Neural cell (in vitro differentiated cells): ENCODE measurements around the gene RPS6KA5. TPM values are rescaled to one million over a fixed set of nuclear protein-coding genes. Genes with fewer than 3 reads are reported as not detected.

Experiments used
- H2AFZ ChIP-seq: fragments of 200-600, 300-800 bp; sonication (generic), shearing (Covaris generic); 2 replicates; pipeline ENCODE4 v1.6.0; 2014; ENCODE audit warnings: low read depth, mild to moderate bottlenecking, antibody characterized with exemption, low read length, moderate library complexity
- H3F3A ChIP-seq: fragments of 200-600 bp; shearing (Covaris generic); 2 replicates; pipeline ENCODE4 v1.6.1; 2016; ENCODE audit warnings: mild to moderate bottlenecking, moderate library complexity, mixed read lengths, antibody characterized with exemption, low read length; ENCODE audit not compliant: insufficient read depth, poor library complexity, severe bottlenecking
- H3K27ac ChIP-seq: fragments of 200-600, 300-800 bp; sonication (generic), shearing (Covaris generic); 2 replicates; pipeline ENCODE4 v1.5.1; 2014; ENCODE audit warnings: mild to moderate bottlenecking, low read length, moderate library complexity
- H3K27me3 ChIP-seq: fragments of 300-800, 200-600 bp; sonication (generic), shearing (Covaris generic); 2 replicates; pipeline ENCODE4 v1.6.0; 2014; ENCODE audit warnings: mild to moderate bottlenecking, low read depth, low read length, moderate library complexity; ENCODE audit not compliant: insufficient read depth
- H3K36me3 ChIP-seq: fragments of 300-800, 200-600 bp; sonication (generic), shearing (Covaris generic); 2 replicates; pipeline ENCODE4 v1.5.1; 2014; ENCODE audit warnings: mild to moderate bottlenecking, antibody characterized with exemption, low read length, moderate library complexity; ENCODE audit not compliant: insufficient read depth
- H3K4me2 ChIP-seq: fragments of 300-800, 200-600 bp; sonication (generic), shearing (Covaris generic); 2 replicates; pipeline ENCODE4 v1.6.0; 2014; ENCODE audit warnings: mild to moderate bottlenecking, low read length
- H3K4me3 ChIP-seq: fragments of 300-800, 200-600 bp; sonication (generic), shearing (Covaris generic); 2 replicates; pipeline ENCODE4 v1.5.1; 2014; ENCODE audit warnings: mild to moderate bottlenecking, low read length, moderate library complexity
- H3K79me2 ChIP-seq: fragments of 200-600 bp; shearing (Covaris generic); replicated peaks from 2 replicates; pipeline ENCODE4 v1.6.0; 2014; ENCODE audit warnings: mild to moderate bottlenecking, low read length, moderate library complexity; ENCODE audit not compliant: insufficient read depth
- H3K9ac ChIP-seq: fragments of 300-800, 200-600 bp; sonication (generic), shearing (Covaris generic); 2 replicates; pipeline ENCODE4 v1.6.1; 2016; ENCODE audit warnings: mild to moderate bottlenecking, low read length, mixed read lengths
- H3K9me2 ChIP-seq: fragments of 200-600 bp; shearing (Covaris generic); 2 replicates; pipeline ENCODE4 v1.6.1; 2016; ENCODE audit warnings: mild to moderate bottlenecking, low read length, mixed read lengths; ENCODE audit not compliant: insufficient read depth
- H3K9me3 ChIP-seq: fragments of 200-600, 300-800 bp; sonication (generic), shearing (Covaris generic); 2 replicates; pipeline ENCODE4 v1.6.1; 2016; ENCODE audit warnings: mild to moderate bottlenecking, mixed run types, low read length, moderate library complexity, mixed read lengths
- H4K20me1 ChIP-seq: fragments of 200-600 bp; shearing (Covaris generic); 2 replicates; pipeline ENCODE4 v1.6.1; 2016; ENCODE audit warnings: mild to moderate bottlenecking, mixed run types; ENCODE audit not compliant: insufficient read depth
- CTCF ChIP-seq: fragments of 450-650 bp; IDR thresholded peaks from 2 replicates; pipeline ENCODE4 v1.5.1; 2014; ENCODE audit warnings: antibody characterized with exemption, mild to moderate bottlenecking, moderate library complexity; ENCODE audit not compliant: poor library complexity, severe bottlenecking
- EP300 ChIP-seq: fragments of 450-650 bp; conservative IDR thresholded peaks from 2 replicates; pipeline ENCODE4 v1.6.1; 2014; ENCODE audit warnings: antibody characterized with exemption, mild to moderate bottlenecking, moderate library complexity; ENCODE audit not compliant: poor library complexity, severe bottlenecking
- EZH2 ChIP-seq: fragments of 200-600, 300-800 bp; shearing (Covaris generic), sonication (generic); IDR thresholded peaks from 2 replicates; pipeline ENCODE4 v1.6.1; 2014; ENCODE audit warnings: antibody characterized with exemption, low read length, borderline replicate concordance, mild to moderate bottlenecking; ENCODE audit not compliant: insufficient read depth, poor library complexity, severe bottlenecking
- MXI1 ChIP-seq: fragments of 450-650 bp; conservative IDR thresholded peaks from 2 replicates; pipeline ENCODE4 v1.6.1; 2014; ENCODE audit warnings: antibody characterized with exemption, mild to moderate bottlenecking; ENCODE audit not compliant: poor library complexity, severe bottlenecking
- POLR2AphosphoS5 ChIP-seq: IDR thresholded peaks from 2 replicates; pipeline ENCODE4 v1.6.1; 2012
- RAD21 ChIP-seq: fragments of 450-650 bp; conservative IDR thresholded peaks from 2 replicates; pipeline ENCODE4 v1.6.1; 2014; ENCODE audit warnings: antibody characterized with exemption, mild to moderate bottlenecking, moderate library complexity
- REST ChIP-seq: IDR thresholded peaks from 2 replicates; pipeline ENCODE4 v1.6.1; 2012; ENCODE audit warnings: borderline replicate concordance
- SMC3 ChIP-seq: fragments of 450-650 bp; conservative IDR thresholded peaks from 2 replicates; pipeline ENCODE4 v1.6.1; 2014; ENCODE audit warnings: antibody characterized with exemption, mild to moderate bottlenecking, moderate library complexity; ENCODE audit not compliant: poor library complexity
- TAF1 ChIP-seq: IDR thresholded peaks from 2 replicates; pipeline ENCODE4 v1.6.1; 2012; ENCODE audit warnings: low read depth
- polyA plus RNA-seq: library from polyadenylated mRNA; depleted of rRNA; stranded (reverse); fragments of >200 nt; gene quantifications from 2 replicates; pipeline ENCODE4 v1.2.3, GENCODE V29; 2014

Gene RPS6KA5
- polyA plus RNA-seq, 1 donor from 2014 or later, result 6.3 TPM

DNA sequence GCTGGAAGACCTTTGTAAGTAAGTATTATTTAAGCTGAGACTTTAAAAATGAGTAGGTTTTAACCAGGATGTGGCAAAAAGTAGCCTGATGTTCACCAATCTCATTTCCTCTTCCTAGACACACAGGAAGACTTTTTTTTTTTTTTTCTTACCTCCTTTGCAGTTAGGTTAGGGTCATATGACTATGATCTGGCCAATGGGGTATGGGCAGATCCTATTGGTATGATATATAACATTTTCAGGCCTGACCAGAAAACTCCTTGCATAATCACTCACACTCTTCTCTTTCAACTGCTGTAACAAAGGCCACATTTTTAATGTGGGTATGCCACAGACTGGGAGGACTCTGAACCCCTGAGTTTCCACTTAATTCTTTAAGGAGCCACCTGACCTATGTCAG lies 2.7 kb upstream of the RPS6KA5 start:
- no peaks in the 10 kb centered on the region for H3K36me3 ChIP-seq
- H3K4me2 ChIP-seq, result no peak overlapping the region
- no peaks in the 10 kb centered on the region for H3K79me2 ChIP-seq
- H2AFZ ChIP-seq, result no peak overlapping the region
- H3K9me3 ChIP-seq, result no peaks in the 10 kb centered on the region
- no peaks in the 10 kb centered on the region for H3F3A ChIP-seq
- H3K4me3 ChIP-seq, result no peak overlapping the region
- H3K27me3 ChIP-seq, result no peaks in the 10 kb centered on the region
- H3K27ac ChIP-seq, result no peak overlapping the region
- no peaks in the 10 kb centered on the region for H4K20me1 ChIP-seq
- H3K9ac ChIP-seq, result no peak overlapping the region
- no peak for TF ChIP-seq TAF1
- no peak for TF ChIP-seq RAD21
- TF ChIP-seq REST, result no peak
- no peak for TF ChIP-seq POLR2AphosphoS5
- no peak for TF ChIP-seq CTCF
- TF ChIP-seq MXI1, result no peak
- no peak for TF ChIP-seq SMC3
- no peak for TF ChIP-seq EP300
- TF ChIP-seq EZH2, result no peak
- H3K9me2 ChIP-seq, result no peaks in the 10 kb centered on the region

DNA sequence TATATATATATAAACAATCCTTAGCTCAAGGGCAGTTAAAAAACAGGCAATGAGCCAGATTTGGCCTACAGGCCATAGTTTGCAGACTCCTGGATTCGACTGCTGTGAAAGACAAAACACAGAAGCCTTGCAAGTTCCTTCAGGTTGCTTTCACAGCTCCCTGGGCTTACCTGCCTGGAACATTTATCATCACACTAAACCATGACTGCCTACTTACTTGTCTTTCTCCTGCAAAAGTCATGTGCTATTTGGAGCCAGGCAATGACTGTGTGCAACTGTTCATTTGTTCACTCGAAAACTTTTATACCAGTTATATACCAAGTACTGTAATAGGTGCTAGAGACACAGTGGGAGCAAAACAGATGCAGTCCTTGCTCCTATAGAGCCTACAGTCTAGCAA lies 2.2 kb upstream of the RPS6KA5 start:
- Histone ChIP-seq H3K4me3 (no peak overlapping the region), H3F3A (no peaks in the 10 kb centered on the region), H4K20me1 (no peaks in the 10 kb centered on the region), H3K9me3 (no peaks in the 10 kb centered on the region), H3K4me2 (no peak overlapping the region), H3K27me3 (no peaks in the 10 kb centered on the region), H3K9ac (no peak overlapping the region), H3K36me3 (no peaks in the 10 kb centered on the region), H3K79me2 (no peaks in the 10 kb centered on the region), H2AFZ (no peak overlapping the region), H3K27ac (no peak overlapping the region), H3K9me2 (no peaks in the 10 kb centered on the region)
- TF ChIP-seq SMC3, result no peak
- TF ChIP-seq POLR2AphosphoS5, result no peak
- TF ChIP-seq MXI1, result no peak
- TF ChIP-seq EZH2, result no peak
